ENCODE measurements around the gene MBOAT7.

DNA sequence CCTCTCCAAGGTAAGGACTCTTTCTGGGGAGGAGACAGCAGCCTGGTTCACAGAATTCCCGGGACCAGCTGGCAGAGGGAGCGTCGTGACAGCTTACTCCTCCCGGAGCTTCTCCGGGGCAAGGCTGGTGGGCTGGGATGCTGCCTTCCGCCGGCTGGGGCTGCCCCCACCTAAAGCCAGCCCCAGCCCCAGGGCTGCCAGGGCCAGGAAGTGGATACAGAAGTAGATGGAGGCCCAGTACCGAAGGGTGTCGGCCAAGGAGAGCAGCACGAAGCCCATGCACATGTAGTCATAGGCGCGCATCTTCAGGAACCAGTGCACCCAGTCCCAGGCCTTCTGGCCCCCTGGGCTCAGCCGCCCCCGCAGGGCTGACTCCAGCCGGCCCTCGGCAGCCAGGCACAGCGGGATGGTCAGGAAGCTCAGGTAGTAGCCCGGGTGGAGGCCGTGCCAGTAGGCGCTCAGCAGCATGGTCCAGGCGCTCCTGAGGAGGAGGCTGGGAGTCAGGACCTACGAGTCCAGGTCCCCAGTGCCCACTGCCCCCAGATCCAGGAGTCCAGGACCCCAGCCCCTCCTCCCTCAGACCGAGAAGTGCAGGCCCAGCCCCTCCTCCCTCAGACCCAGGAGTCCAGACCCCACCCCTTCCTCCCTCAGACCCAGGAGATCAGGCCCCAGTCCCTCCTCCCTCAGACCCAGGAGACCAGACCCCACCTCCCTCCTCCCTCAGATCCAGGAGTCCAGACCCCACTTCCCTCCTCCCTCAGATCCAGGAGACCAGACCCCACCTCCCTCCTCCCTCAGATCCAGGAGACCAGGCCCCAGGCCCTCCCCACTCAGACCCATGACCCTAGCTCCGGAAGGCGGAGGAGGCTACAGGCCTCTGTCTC lies 15.2 kb downstream of the MBOAT7 start:
- TF ChIP-seq, protein P1, sequence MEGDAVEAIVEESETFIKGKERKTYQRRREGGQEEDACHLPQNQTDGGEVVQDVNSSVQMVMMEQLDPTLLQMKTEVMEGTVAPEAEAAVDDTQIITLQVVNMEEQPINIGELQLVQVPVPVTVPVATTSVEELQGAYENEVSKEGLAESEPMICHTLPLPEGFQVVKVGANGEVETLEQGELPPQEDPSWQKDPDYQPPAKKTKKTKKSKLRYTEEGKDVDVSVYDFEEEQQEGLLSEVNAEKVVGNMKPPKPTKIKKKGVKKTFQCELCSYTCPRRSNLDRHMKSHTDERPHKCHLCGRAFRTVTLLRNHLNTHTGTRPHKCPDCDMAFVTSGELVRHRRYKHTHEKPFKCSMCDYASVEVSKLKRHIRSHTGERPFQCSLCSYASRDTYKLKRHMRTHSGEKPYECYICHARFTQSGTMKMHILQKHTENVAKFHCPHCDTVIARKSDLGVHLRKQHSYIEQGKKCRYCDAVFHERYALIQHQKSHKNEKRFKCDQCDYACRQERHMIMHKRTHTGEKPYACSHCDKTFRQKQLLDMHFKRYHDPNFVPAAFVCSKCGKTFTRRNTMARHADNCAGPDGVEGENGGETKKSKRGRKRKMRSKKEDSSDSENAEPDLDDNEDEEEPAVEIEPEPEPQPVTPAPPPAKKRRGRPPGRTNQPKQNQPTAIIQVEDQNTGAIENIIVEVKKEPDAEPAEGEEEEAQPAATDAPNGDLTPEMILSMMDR (IDR thresholded peaks at IDR 0.05), result no peak
- TF ChIP-seq EP300 (IDR thresholded peaks at IDR 0.05) (no peak), HOXB13 (CRISPR knock-in tag; IDR thresholded peaks at IDR 0.05; ENCODE audit: low read depth) (no peak), POLR2A (IDR thresholded peaks at IDR 0.05; ENCODE audit: low read length) (no peak), BHLHE40 (IDR thresholded peaks at IDR 0.05; ENCODE audit: low read depth, low read length) (no peak), HMGXB4 (CRISPR knock-in tag; IDR thresholded peaks at IDR 0.05; ENCODE audit: borderline replicate concordance) (no peak)

All from A549 (cell line).